Heart left ventricle (tissue), 16 donors: ENCODE measurements around the gene TRUB2. TPM values are rescaled to one million over a fixed set of nuclear protein-coding genes. Genes with fewer than 3 reads are reported as not detected.
"Not testable (repeated sequence)": the region's sequence is repeated elsewhere in the genome, so short reads cannot be mapped to it uniquely, and the experiment has no call there.

Experiments used
- ATAC-seq, 4 donors: fragments of 200-7000 bp; cut with Tn5 transposase; one replicate each; pipeline ENCODE4 v1.9.1; 2020 to 2022; ENCODE audit warnings: moderate library complexity in 4 of 4, mild to moderate bottlenecking in 3 of 4, moderate number of reproducible peaks in 1 of 4
- DNase-seq, 5 donors: peaks; one replicate each; pipeline ENCODE4 v3.0.0-alpha.2; 2020
- H3K27ac ChIP-seq, 12 donors: fragments of 200-600 bp; sonication (generic) in 4 of 12; one replicate each; pipeline versions ENCODE4 v1.5.0 to v1.8.0; 2016 to 2022; ENCODE audit warnings: mild to moderate bottlenecking in 2 of 12
- H3K27me3 ChIP-seq, 9 donors: fragments of 200-600 bp; sonication (generic) in 2 of 9; one replicate each; pipeline versions ENCODE4 v1.5.1 to v1.8.0; 2016 to 2022; ENCODE audit warnings: mild to moderate bottlenecking in 3 of 9
- H3K36me3 ChIP-seq, 9 donors: fragments of 200-600 bp; sonication (generic) in 2 of 9; one replicate each; pipeline versions ENCODE4 v1.5.0 to v1.8.0; 2018 to 2022; ENCODE audit warnings: mild to moderate bottlenecking in 2 of 9
- H3K4me1 ChIP-seq, 12 donors: fragments of 200-600 bp; sonication (generic) in 4 of 12; one replicate each; pipeline versions ENCODE4 v1.5.0 to v1.8.0; 2016 to 2022; ENCODE audit warnings: mild to moderate bottlenecking in 3 of 12
- H3K4me3 ChIP-seq, 12 donors: fragments of 200-600 bp; sonication (generic) in 4 of 12; one replicate each; pipeline versions ENCODE4 v1.5.0 to v1.8.0; 2017 to 2022; ENCODE audit warnings: mild to moderate bottlenecking in 9 of 12, moderate library complexity in 4 of 12
- H3K9me3 ChIP-seq, 12 donors: fragments of 200-600 bp; sonication (generic) in 4 of 12; one replicate each; pipeline versions ENCODE4 v1.5.0 to v1.8.0; 2016 to 2022; ENCODE audit warnings: mild to moderate bottlenecking in 1 of 12
- POLR2A ChIP-seq, 2 donors: fragments of 450-650 bp; IDR thresholded peaks; one replicate each; pipeline ENCODE4 v1.6.1; 2017; ENCODE audit warnings: antibody characterized with exemption in 2 of 2, mild to moderate bottlenecking in 2 of 2, moderate library complexity in 2 of 2
- WGBS, 4 donors: extraction: QIAGEN DNeasy Blood & Tissue Kit in 2 of 4; methylation state at CpG; one replicate each; pipeline versions ENCODE4 v1.1.5 to v1.1.7; 2013 to 2018; 5-methylcytosine and 5-hydroxymethylcytosine counted together
- intact Hi-C, 10 donors: fragments of 100-400 bp; cut with DNase I; formaldehyde crosslinking; loops; one replicate each; pipeline versions ENCODE4 v1.11.1 to v1.14.2; 2022
- polyA plus RNA-seq, 2 donors: library from polyadenylated mRNA; stranded (reverse); fragments of 200-250 nt; gene quantifications; one replicate each; pipeline ENCODE4 v1.2.3, GENCODE V29; 2013
- total RNA-seq, 9 donors: library from RNA; depleted of rRNA in 2 of 9; stranded (reverse); fragments of >200 nt in 2 of 9; fragmentation: NEBNext Ultra II Directional in 3 of 9; extraction: Animal tissue kit (Norgen Biotek cat#: 25700) in 3 of 9; gene quantifications; one replicate each; pipeline versions ENCODE4 v1.1.0 to v1.2.4, GENCODE V29; 2016 to 2023
- TF ChIP-seq, protein P1 (sequence below), 12 donors: fragments of 200-600 bp; sonication (generic) in 4 of 12; IDR thresholded peaks; one replicate each; pipeline versions ENCODE4 v1.5.0 to v1.8.0; 2018 to 2022; ENCODE audit warnings: antibody characterized with exemption in 12 of 12, mild to moderate bottlenecking in 5 of 12
- donor health status: ischemic (EF 13 %, LVEDD 7.1; RV severe dilation, severe dysfunction).
- donor health status: healthy with polysubstance abuse.
- donor health status: DM: no; HTN: yes; CAD: no.
- donor health status: DM: no; HTN: no; CAD: no.
- donor health status: ischemic (EF 25% LVEDD 6.9; RV normal size, moderate dysfunction).
- donor health status: ischemic (EF 25% LVEDD 5.7; RV mildly dilated, moderate dysfunction).
- donor health status: healthy.
- donor health status: DM: yes; HTN: yes; CAD: no.
- donor health status: ischemic (EF 35%, LVEDD 5.7; RV mildly dilated, moderate dysfunction).
- donor health status: nonischemic (EF 11% LVEDD 7.7; RV severe dilation, severe dysfunction).
- donor health status: DM: yes; HTN: yes; CAD: no.
- donor health status: PGD.
- donor health status: ischemic (EF 29% LVEDD 5.4; RV normal size, mild dysfunction).
- donor health status: nonischemic (EF 23%, LVEDD 6.1; RV moderate dilation, normal function).

TRUB2 gene
- total and polyA plus RNA-seq, 11 donors, result 12.9 to 49.7 (median 34.4) TPM

DNA sequence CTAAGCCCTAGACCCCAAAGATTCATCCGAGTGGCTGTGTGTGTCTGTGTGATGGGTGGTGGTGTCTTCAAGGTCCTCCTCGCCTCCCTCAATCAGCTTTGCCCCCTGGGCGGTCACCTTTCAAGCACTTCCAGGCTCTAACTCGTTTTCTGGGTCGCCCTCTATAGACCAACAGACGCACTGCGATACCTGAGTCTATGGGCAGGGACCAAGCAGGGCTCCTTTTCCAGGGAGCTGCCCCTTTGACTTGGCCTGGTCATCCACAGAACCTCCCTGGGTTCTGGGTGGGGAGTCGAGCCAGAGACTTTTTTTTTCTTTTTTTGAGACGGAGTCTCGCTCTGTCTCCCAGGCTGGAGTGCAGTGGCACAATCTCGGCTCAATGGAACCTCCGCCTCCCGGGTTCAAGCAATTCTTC is 19.2 kb upstream of the TRUB2 start:
- intact Hi-C loops, result loop anchor here in 9 of 10 donors (1.0 to 10.0 kb wide), 8 partner anchors 19 to 147 kb away; partner anchors contain the start of genes CIZ1 (in 1 of the 9), COQ4 (in 1 of the 9), DNM1 (in 1 of the 9) and TRUB2 (in 1 of the 9)
- TF ChIP-seq, protein P1, sequence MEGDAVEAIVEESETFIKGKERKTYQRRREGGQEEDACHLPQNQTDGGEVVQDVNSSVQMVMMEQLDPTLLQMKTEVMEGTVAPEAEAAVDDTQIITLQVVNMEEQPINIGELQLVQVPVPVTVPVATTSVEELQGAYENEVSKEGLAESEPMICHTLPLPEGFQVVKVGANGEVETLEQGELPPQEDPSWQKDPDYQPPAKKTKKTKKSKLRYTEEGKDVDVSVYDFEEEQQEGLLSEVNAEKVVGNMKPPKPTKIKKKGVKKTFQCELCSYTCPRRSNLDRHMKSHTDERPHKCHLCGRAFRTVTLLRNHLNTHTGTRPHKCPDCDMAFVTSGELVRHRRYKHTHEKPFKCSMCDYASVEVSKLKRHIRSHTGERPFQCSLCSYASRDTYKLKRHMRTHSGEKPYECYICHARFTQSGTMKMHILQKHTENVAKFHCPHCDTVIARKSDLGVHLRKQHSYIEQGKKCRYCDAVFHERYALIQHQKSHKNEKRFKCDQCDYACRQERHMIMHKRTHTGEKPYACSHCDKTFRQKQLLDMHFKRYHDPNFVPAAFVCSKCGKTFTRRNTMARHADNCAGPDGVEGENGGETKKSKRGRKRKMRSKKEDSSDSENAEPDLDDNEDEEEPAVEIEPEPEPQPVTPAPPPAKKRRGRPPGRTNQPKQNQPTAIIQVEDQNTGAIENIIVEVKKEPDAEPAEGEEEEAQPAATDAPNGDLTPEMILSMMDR (IDR thresholded peaks at IDR 0.05), result peak; percentile 39 to 68 (median 56)
- no peak for TF ChIP-seq POLR2A (IDR thresholded peaks at IDR 0.05)
- Histone ChIP-seq H3K36me3 (peaks cover 0 to 43% (median 37%) of the 10 kb centered on the region in 9 donors), H3K4me1 (peaks cover 0 to 16% (median 9%) of the 10 kb centered on the region in 12 donors), H3K27me3 (no peaks in the 10 kb centered on the region), H3K9me3 (no peaks in the 10 kb centered on the region), H3K27ac (peak overlapping the region in 6 of 12 donors; percentile 74 to 84 (median 77)), H3K4me3 (peak overlapping the region; percentile 62 to 96 (median 86))
- DNase-seq (peak in 4 of 5 donors; percentile 32 to 70 (median 60)), ATAC-seq (peak; percentile 52 to 76 (median 68))
- WGBS, 4 donors, result 31 to 37% (median 35%) methylated on average over 12 to 13 of the region's 13 CpGs

DNA sequence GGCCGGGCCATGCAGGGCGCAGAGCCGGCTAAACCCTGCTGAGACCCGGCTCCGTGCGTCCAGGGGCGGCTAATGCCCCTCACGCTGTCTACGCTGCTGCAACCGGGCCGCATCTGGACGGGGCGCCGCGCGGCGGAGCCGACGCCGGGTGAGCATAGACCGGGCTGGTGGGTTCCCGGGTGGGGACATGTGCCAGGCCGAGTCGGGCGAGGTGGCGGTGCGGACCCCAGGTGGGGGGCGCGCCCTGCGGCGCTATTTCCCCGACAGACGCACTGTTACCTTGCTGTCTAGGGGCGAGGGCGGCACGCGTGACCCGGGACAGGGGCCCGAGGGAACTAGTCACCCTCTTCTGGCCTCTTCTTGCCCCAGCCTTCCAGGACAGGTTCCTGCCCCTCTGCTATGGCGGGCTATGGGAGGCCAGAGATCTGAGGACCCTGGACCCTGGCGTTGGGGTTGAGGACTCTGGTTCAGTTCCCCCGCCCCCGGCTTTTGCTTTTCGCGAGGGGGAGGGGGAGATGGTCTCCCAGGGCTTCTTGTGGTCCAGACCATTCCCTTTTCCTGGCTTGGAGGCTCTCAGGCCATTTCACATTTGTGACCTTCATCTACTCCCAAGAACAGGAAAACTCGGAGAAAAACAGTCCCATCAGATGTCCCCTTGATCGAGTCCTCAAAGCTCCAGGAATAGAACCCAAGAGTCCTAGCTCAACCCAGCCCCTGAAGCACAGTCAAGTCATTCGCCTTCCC is 18.6 kb upstream of the TRUB2 start:
- intact Hi-C loops, result loop anchor here in 9 of 10 donors (1.0 to 10.0 kb wide), 8 partner anchors 18 to 146 kb away; partner anchors contain the start of genes CIZ1 (in 1 of the 9), COQ4 (in 1 of the 9), DNM1 (in 1 of the 9) and TRUB2 (in 1 of the 9)
- Histone ChIP-seq H3K4me1 (peaks cover 0 to 16% (median 9%) of the 10 kb centered on the region in 12 donors), H3K36me3 (peaks cover 0 to 38% (median 31%) of the 10 kb centered on the region in 9 donors), H3K9me3 (no peaks in the 10 kb centered on the region), H3K4me3 (peak overlapping the region; percentile 62 to 96 (median 86)), H3K27me3 (no peaks in the 10 kb centered on the region), H3K27ac (peak overlapping the region in 11 of 12 donors; percentile 39 to 84 (median 75))
- peak in 3 of 4 donors; percentile 3 to 37 (median 6) for ATAC-seq
- TF ChIP-seq, protein P1 (IDR thresholded peaks at IDR 0.05), result no peak
- no peak for TF ChIP-seq POLR2A (IDR thresholded peaks at IDR 0.05)
- peak in 2 of 5 donors; percentile 37 to 73 for DNase-seq
- 1 to 2% (median 1%) methylated on average over 8 to 48 of the region's 48 CpGs for WGBS, 4 donors

DNA sequence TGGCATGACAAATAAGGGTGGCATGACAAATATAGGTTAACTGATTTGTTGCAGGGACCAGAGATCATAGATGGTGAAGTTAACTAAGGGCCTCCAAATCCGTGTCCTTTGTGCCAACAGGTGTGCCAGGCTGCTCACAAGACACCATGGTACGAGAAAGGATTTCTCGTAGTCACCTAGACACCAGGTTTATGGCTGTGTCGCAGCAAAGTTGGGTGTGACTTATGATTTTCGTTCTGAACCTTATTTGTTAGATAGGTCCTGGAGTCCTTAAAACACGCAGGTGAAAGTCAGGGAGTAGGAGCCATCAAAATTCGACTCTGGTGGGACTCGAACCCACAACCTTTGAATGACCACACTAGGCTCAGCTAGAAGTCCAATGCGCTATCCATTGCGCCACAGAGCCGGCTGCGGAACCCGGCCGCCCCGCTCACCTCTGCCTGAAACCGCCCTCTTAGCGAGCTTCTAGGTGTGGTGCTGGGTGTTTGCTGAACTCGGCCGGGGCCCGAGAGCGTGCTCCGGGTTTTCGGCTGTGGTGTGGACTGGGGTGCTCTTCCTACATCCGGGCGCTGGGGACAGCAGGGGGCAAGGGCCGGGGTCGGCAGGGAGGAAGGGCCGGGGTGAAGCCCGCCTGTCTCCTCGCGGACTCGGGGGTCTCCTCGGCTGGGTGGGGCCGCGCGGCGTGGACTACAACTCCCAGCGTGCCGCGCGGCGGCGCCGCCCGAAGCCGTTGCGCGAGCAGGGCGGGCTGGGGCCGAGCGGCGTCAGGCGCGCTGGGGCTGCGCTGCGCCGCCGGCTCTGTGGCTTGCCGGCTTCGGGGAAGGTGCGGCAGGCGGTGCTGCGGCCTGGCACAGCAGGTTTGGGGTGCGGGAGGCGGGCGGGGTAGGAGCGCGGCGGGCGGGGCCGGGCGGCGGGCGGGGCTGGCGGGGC is 17.8 kb upstream of the TRUB2 start, which contains the start of gene SLC27A4:
Gene SLC27A4, plus strand, starts transcription at position 767 of the 930 bp plus-strand sequence. CDS start 2,606 bp downstream, outside the sequence.
- intact Hi-C loops, result loop anchor here in 7 of 10 donors (2.0 to 10.0 kb wide), 7 partner anchors 17 to 145 kb away; partner anchors contain the start of genes CIZ1 (in 1 of the 7), COQ4 (in 1 of the 7), DNM1 (in 1 of the 7) and TRUB2 (in 1 of the 7)
- peak within 1 kb of the TSS in 11 of 12 donors; percentile 39 to 84 (median 79) for H3K27ac ChIP-seq

DNA sequence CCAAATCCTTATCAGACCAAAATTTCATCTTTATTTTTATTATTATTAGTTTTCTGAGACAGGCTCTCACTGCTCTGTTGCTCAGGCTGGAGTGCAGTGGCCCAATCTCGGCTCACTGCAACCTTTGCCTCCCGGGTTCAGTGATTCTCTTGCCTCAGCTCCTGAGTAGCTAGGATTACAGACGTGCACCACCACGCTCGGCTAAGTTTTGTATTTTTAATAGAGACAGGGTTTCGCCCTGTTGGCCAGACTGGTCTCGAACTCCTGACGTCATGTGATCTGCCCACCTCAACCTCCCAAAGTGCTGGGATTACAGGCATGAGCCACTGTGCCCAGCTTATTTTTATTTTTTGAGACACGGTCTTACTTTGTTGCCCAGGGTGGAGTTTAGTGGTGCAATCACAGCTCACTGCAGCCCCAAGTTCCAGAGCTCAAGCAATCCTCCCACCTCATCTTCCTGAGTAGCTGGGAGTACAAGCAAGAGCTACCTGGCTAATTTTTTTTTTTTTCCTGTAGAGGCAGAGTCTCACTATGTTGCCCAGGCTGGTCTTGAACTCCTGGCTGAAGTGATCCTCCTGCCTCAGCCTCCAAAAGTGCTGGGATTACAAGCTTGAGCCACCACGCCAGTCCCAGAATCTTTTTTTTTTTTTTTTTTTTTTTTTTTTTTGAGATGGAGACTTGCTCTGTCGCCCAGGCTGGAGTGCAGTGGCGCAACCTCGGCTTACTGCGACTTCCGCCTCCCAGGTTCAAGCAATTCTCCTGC is 16.8 kb upstream of the TRUB2 start:
- H3K36me3 ChIP-seq, result peaks cover 0 to 25% (median 13%) of the 10 kb centered on the region in 9 donors
- H3K4me3 ChIP-seq, intact Hi-C loops, H3K27me3 ChIP-seq, H3K27ac ChIP-seq, DNase-seq, H3K9me3 ChIP-seq, ATAC-seq: not testable (repeated sequence)
- WGBS, 4 donors, result 94 to 96% (median 95%) methylated on average over 15 of the region's 15 CpGs
- H3K4me1 ChIP-seq, result peaks cover 0 to 16% (median 9%) of the 10 kb centered on the region in 12 donors

More for the DNA sequence above, 17.8 kb upstream of the TRUB2 start, which contains the start of gene SLC27A4:
- 6 to 24% (median 11%) methylated on average over 19 to 75 of the region's 75 CpGs for WGBS, 4 donors
- peak within 1 kb of the TSS; percentile 62 to 96 (median 86) for H3K4me3 ChIP-seq
- ATAC-seq, result peak; percentile 61 to 94 (median 91)
- H3K4me1 ChIP-seq, result peaks cover 0 to 16% (median 9%) of the 10 kb centered on the region in 12 donors
- H3K27me3 ChIP-seq, result no peaks in the 10 kb centered on the region
- no peaks in the 10 kb centered on the region for H3K9me3 ChIP-seq
- TF ChIP-seq, protein P1 (IDR thresholded peaks at IDR 0.05), result no peak
- TF ChIP-seq POLR2A (IDR thresholded peaks at IDR 0.05), result peak in 1 of 2 donors; percentile 62
- H3K36me3 ChIP-seq, result peaks cover 0 to 29% (median 23%) of the 10 kb centered on the region in 9 donors
- DNase-seq, result peak; percentile 67 to 89 (median 78)
